Stimulated activated CD4-positive, alpha-beta T cell treated with anti-CD3 and anti-CD28 coated beads, Interleukin-1b, Interleukin-23, amount 100 ng/mL, for 4 hours (primary cell): ENCODE data around the gene ANGPTL7.
"Not testable (repeated sequence)": the region's sequence is repeated elsewhere in the genome, so short reads cannot be mapped to it uniquely, and the experiment has no call there.

Experiments used
- DNase-seq, 2 donors: peaks; one replicate each; pipeline ENCODE4 v3.0.0-alpha.2; 2020; ENCODE audit warnings: low read depth in 2 of 2

Gene ANGPTL7

GRCh38 chr1:11169202-11169601 is 20.0 kb upstream of the ANGPTL7 start:
- no peak for DNase-seq

GRCh38 chr1:11170102-11170501 is 19.1 kb upstream of the ANGPTL7 start:
- DNase-seq, result no peak

GRCh38 chr1:11174261-11174942 is 14.8 kb upstream of the ANGPTL7 start:
- no peak for DNase-seq

- no peak for DNase-seq
Measured at GRCh38 chr1:11175461-11175860, 13.7 kb upstream of the ANGPTL7 start.

DNA sequence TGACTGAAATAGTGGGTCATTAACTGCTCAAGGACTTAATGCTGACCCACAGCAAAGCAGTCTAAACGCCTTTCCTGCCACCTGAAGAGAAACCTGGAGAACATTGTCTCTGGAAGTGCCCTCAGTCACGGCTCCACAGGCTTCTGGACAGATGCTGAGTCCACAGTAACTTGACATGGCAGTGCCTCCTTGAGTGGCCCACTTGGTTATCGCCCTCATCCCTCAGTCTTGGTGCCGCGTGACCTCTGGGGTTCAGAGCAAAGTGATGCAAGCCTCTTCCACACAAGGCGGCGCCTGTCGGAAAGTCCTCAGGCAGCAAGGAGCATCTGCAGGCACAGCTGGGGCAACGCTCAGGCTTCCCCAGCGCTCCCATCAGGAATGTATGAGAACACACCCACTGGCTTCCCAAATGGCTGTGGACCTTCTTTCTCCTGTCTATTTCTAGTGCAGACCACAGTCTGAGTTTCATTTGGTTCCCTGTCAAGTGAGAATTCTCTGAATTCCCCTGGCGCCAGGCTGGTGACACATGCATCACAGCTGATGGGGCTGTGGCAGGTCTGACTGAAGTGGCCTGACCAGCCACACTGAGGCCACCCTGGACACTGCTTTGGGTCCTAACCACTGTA is 13.0 kb upstream of the ANGPTL7 start:
- no peak for DNase-seq

DNA sequence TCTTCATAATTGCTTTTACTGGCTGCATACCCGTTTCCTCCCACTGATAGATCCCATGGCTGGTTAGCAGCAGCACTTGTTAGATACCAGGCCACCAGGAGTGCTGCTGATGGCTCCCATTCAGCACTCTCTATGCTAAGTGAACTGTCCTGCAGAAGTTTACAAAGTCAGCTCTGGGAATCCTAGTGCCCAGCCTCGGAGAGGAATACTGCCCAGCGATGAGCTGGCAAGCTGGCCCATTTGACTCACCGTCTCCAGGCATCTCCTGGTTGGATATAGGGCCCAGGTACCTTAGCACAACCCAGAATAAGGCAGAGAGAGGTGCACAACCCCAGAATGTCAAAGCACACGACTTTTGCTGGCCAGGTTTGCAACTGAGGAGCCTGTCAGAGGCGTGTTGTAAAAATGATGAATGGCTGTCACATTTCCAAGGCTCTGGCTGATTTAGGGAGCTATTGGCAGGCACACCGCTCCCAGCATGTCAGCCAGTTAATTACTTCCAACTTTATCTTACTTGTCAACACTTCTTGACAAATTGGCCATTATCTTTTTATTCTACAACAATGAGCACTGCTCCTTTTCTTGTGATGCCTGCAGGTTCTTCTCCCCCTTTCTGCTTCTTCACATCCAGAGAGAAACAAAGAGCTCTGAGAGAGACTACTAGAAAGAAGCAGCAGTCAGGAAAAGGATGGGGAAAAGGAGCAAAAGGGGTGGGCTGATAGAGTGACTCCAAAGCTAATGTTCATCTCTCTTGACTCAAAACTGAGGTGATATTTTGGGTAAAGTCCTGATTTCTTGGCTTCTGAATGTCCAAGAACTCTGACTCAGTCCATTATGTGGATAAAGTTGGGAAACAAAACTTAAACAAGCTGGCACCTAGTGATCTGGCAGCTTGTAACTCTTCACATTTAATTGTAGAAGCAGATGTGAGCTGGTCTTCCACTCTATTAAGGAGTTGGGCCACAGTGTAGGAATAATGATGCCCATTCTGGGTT is 10.8 kb upstream of the ANGPTL7 start:
- DNase-seq, result no peak

GRCh38 chr1:11179125-11179524 is 10.0 kb upstream of the ANGPTL7 start:
- DNase-seq, result no peak

DNA sequence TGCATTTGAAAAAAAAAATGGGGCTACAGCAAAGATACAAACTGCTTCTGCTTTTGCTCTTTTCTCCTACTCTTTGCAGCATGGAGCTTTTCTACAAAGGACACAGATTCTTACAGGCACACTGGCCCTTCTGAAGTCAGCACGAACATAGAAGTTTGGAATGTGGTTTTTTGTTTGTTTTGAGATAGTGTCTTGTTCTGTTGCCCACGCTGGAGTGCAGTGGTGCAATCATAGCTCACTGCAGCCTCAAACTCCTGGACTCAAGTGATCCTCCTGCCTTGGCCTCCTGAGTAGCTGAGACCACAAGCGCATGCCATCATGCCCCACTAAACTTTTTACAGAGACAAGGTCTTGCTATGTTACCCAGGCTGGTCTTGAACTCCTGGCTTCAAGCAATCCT is 9.4 kb upstream of the ANGPTL7 start:
- not testable (repeated sequence) for DNase-seq

DNA sequence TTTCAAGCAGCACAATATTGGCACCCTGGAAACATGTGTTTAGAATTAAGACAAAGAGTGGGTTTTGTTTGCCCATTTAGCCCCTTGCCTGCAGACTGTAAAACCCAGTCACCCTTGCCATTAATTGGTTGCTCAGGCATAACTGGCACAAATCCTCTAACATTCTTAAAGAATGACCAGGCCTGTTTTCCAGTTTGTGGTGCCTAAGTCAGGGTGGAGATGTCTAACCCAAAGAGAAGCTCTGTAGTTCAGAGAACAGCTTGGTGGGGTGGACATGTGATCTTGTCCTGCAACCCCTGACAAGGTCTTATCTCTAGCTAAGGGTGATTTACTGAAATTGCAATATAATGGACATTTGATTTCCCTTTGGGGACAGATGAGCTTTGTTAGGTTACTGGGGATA is 8.8 kb upstream of the ANGPTL7 start:
- no peak for DNase-seq

DNA sequence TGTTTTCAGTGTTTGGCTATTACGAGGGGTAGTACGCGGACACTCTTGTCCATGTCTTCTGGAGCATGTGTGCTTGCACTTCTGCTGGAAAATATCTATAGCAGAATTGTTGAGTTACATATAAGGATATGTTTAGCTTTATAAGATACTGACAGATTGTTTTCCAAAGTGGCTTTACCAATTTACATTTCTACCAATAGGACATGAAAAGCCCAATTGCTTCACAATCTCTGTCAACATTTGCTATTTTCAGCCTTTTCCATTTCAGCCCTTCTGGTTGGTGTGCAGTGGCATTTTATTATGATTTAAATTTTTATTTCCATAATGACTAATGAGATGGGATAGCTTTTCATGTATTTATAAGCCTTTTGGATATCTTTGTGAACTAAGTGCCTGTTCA is 6.3 kb upstream of the ANGPTL7 start:
- DNase-seq, result no peak

- no peak for DNase-seq
Measured at GRCh38 chr1:11184973-11185372, 4.2 kb upstream of the ANGPTL7 start.

DNA sequence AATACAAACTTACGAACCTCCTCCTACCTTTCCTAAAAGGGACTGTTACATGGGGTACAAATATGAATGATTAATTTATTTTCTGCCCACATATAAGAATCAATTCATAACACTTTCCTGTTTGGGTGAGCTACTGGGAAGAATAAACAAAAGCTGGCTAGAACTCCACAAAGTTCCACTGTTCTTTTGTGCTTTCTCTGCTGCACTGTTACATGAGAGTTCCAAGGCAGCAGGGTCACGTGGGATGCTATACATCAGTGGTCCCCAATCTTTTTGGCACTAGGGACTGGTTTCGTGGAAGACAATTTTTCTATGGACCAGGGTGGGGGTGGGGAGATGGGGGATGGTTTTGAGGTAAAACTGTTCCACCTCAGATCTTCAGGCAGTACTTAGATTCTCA is 2.2 kb upstream of the ANGPTL7 start:
- DNase-seq, result no peak

- DNase-seq, result no peak
Measured at GRCh38 chr1:11187494-11187893, 1.7 kb upstream of the ANGPTL7 start.

- no peak for DNase-seq
Measured at GRCh38 chr1:11187931-11188330, 1.2 kb upstream of the ANGPTL7 start.

DNA sequence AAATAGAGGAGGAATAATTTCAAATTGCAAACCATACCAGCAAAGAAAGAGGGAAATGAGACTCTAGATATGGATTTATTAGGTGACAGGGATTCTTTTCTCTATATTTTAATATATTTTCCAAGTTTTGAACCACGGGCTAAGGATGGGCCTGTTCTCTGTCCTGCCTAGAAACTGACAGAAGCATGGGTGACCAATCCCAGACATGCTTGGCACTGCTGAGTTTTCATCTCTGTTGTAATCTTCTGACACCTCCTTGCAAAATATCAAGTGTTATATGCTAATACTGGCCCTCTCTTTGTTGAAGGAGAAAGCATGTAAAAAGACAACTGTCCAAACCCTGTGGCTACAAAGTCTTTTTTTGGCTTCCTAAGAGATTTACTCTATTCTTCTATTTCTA is 774 bp upstream of the ANGPTL7 start:
- no peak for DNase-seq

DNA sequence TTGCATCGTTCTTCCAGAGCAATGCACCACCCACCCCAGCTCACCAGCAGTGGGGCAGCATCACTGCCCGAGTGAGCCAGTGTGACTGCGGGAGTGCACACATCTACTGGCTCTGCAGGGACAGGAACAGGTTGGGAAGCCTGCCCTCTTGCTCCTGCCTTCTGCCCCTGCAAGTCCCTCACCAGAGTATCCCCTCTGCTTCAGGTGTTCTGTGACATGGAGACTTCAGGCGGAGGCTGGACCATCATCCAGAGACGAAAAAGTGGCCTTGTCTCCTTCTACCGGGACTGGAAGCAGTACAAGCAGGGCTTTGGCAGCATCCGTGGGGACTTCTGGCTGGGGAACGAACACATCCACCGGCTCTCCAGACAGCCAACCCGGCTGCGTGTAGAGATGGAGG is 4.2 kb downstream of the ANGPTL7 start:
- no peak for DNase-seq

- DNase-seq, result no peak
Measured at GRCh38 chr1:11194407-11195176, 5.4 kb downstream of the ANGPTL7 start.

- no peak for DNase-seq
Measured at GRCh38 chr1:11196945-11197344, 7.8 kb downstream of the ANGPTL7 start.

- DNase-seq, result no peak
Measured at GRCh38 chr1:11197359-11197758, 8.2 kb downstream of the ANGPTL7 start.

DNA sequence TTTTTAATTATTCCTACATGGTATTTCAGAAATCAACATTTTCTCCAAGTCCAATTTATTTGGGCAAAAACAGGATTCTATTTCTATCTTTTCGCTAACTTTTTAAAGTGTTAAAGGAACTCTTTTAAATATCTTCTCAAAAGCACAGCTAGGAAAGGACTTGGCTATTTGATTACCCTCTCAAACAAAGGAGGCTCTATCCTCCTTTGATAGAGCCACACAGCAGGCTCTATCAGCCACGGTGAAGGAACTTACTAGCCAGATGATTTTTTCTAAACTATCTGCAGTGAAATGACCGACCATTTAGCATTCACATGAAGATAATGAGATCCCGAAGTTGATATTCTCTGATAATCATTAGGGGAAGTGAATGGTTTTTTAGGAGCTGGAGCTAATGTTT is 9.1 kb downstream of the ANGPTL7 start:
- DNase-seq, result no peak

GRCh38 chr1:11198851-11199594 is 9.9 kb downstream of the ANGPTL7 start:
- DNase-seq, result no peak
